K562 (cell line): ENCODE data around the gene CFDP1.

Experiments
- ARID4B ChIP-seq: sonication (generic); formaldehyde crosslinking; IDR thresholded peaks from 2 replicates; pipeline ENCODE4 v1.8.0; 2022; ENCODE audit warnings: mild to moderate bottlenecking, missing genetic modification reagents
- CTCF ChIP-seq, 3 experiments: IDR thresholded peaks in 2 of 3; conservative IDR thresholded peaks in 1 of 3; 2 replicates each; pipeline ENCODE4 v1.5.1; 2011 to 2012; ENCODE audit warnings: low read length in 3 of 3, mild to moderate bottlenecking in 3 of 3, control low read depth in 2 of 3, improper control_type of control experiment in 1 of 3, inconsistent platforms in 1 of 3, low read depth in 1 of 3, mixed read lengths in 1 of 3, moderate library complexity in 1 of 3; ENCODE audit not compliant: insufficient read depth in 2 of 3
- EZH2 ChIP-seq: IDR thresholded peaks from 2 replicates; pipeline ENCODE4 v1.6.1; 2012; ENCODE audit warnings: low read depth, mild to moderate bottlenecking, inconsistent platforms, low read length, borderline replicate concordance
- HMG20B ChIP-seq: fragments of 250-450 bp; sonication (Bioruptor Pico); IDR thresholded peaks from 2 replicates; pipeline ENCODE4 v1.5.0; 2021; ENCODE audit warnings: mild to moderate bottlenecking
- HNRNPK ChIP-seq: fragments of 200-400 bp; formaldehyde crosslinking; IDR thresholded peaks from one replicate; pipeline ENCODE4 v1.6.1; 2018; ENCODE audit warnings: mild to moderate bottlenecking, low read depth, low read length; ENCODE audit not compliant: poor library complexity, severe bottlenecking
- MECOM ChIP-seq: fragments of 250-450 bp; sonication (Bioruptor Pico); IDR thresholded peaks from 2 replicates; pipeline ENCODE4 v1.8.0; 2022; ENCODE audit warnings: inconsistent platforms
- POLR2A ChIP-seq: fragments of 450-650 bp; conservative IDR thresholded peaks from 2 replicates; pipeline ENCODE4 v1.6.1; 2016
- POLR2AphosphoS5 ChIP-seq: IDR thresholded peaks from 2 replicates; pipeline ENCODE4 v1.6.1; 2011; ENCODE audit warnings: mild to moderate bottlenecking, low read depth, low read length, moderate library complexity; ENCODE audit not compliant: control insufficient read depth, insufficient read depth
- POLR2B ChIP-seq: fragments of 450-650 bp; IDR thresholded peaks from 2 replicates; pipeline ENCODE4 v1.6.1; 2018; ENCODE audit warnings: low read depth; ENCODE audit not compliant: partially characterized antibody
- RCOR1 ChIP-seq, 2 experiments: IDR thresholded peaks; 2 replicates each; pipeline ENCODE4 v1.6.1; 2012; ENCODE audit warnings: low read depth in 2 of 2, low read length in 2 of 2, borderline replicate concordance in 1 of 2, improper control_type of control experiment in 1 of 2
- TAF1 ChIP-seq: IDR thresholded peaks from 2 replicates; pipeline ENCODE4 v1.6.1; 2011; ENCODE audit warnings: mild to moderate bottlenecking, low read length, moderate library complexity; ENCODE audit not compliant: insufficient read depth, control insufficient read depth, severe bottlenecking; ENCODE audit errors: extremely low read depth

GRCh38 chr16:75248536-75249380 lies 184.5 kb downstream of the CFDP1 start:
- TF ChIP-seq TAF1 (no peak), HMG20B (no peak), ARID4B (no peak), EZH2 (no peak), HNRNPK (no peak), POLR2B (no peak), MECOM (CRISPR knock-in tag) (no peak), POLR2AphosphoS5 (no peak), CTCF (IDR thresholded peaks at IDR 0.05 in 2 of 3, conservative IDR thresholded peaks at IDR 0.05 in 1 of 3; ENCODE audit: insufficient read depth in 2 of 3, low read depth in 1 of 3, low read length in 3 of 3) (no peak), RCOR1 (IDR thresholded peaks at IDR 0.05; ENCODE audit: borderline replicate concordance in 1 of 2, low read depth in 2 of 2, low read length in 2 of 2) (no peak), POLR2A (no peak)
